NK-92 (cell line): ENCODE data around the gene PLCXD3.
"Not testable (repeated sequence)": the region's sequence is repeated elsewhere in the genome, so short reads cannot be mapped to it uniquely, and the experiment has no call there.

ENCODE experiments used
- DNase-seq: peaks from one replicate; lab custom pipeline; 2025; ENCODE audit not compliant: unreplicated experiment; lab: John Stamatoyannopoulos, UW

The PLCXD3 gene

DNA sequence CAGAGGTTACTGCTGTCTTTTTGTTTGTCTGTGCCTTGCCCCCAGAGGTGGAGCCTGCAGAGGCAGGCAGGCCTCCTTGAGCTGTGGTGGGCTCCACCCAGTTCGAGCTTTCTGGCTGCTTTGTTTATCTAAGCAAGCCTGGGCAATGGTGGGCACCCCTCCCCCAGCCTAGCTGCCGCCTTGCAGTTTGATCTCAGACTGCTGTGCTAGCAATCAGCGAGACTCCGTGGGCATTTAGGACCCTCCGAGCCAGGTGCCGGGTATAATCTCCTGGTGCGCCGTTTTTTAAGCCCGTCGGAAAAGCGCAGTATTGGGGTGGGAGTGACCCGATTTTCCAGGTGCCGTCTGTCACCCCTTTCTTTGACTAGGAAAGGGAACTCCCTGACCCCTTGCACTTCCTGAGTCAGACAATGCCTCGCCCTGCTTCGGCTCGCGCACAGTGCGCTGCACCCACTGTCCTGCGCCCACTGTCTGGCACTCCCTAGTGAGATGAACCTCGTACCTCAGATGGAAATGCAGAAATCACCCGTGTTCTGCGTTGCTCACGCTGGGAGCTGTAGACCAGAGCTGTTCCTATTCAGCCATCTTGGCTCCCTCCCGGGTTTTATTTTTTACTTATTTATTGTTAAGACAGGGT lies 16.8 kb downstream of the PLCXD3 start:
- DNase-seq = not testable (repeated sequence)

DNA sequence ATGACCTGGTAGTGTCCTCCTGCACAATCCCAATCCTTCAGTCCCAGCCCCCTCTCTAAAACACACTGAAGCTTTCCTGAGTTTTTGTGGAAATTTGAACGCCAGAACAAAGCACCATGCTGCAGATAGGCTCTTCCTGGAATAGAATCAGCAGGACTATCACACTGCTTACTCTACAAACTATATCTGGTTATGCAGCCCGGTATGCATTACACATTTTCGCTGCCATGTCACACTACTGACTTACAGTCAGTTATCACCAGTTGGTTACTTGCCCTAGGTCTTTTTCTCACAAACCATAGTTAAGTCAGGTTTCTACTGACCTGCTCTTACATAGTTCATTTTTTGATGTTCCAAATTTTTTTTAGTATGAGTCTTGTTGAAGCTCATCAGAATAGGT lies 24.9 kb downstream of the PLCXD3 start:
- no peak for DNase-seq

DNA sequence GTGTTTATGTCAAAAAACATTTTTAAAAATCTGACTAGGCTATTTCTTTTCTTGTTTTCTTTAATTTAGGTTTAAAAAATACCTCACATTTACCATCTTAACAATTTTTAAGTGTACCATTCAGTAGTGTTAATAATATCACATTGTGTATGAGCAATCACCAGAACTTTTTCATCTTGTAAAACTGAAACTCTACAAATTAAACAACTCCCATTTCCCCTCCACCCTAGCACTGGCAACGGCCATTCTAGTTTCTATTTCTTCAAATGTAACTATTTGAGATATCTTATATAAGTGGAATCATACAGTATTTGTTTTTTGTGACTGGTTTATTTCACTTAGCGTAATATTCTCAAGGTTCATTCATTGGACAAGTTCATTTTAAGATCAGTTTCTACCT lies 27.7 kb downstream of the PLCXD3 start:
- no peak for DNase-seq

DNA sequence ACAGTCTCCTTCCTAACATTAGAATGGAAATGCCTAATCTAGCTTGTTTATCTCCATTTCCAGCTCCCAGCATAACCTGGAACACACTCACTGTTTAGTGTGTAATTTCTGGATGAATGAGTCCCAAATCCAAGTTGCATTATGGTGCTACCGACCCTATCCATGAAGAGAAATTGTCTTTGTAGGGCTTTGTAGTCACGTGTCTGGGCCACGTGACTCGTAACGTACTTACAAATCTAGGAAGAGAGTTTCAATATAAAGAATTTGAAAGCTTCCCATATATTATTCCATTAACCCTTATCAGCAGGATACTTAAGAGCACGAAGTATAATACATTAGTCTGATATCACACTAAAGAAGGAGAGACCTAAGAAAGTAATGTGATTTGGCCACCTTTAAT lies 28.2 kb downstream of the PLCXD3 start:
- no peak for DNase-seq

DNA sequence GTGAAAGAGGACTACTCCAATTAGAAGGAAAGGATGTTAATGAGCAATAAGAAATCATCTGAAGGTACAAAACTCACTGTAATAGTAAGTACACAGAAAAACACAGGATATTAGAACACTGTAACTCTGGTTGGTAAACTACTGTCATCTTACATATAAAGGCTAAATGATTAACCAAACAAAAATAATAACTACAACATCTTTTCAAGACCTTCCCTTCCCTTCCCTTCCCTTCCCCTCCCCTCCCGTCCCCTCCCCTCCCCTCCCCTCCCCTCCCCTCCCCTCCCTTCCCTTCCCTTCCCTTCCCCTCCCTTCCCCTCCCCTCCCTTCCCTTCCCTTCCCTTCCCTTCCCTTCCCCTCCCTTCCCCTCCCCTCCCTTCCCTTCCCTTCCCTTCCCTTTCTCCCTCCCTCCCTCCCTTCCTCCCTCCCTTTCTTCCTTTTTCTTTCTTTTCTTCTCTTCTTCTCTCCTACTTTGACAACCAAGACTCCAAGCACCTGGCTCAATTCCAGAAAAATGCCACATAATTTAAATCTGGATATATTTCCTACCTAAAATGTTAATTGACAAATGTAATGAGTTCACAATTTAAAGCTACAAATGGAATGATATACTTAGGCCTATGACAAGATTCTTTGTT lies 38.7 kb downstream of the PLCXD3 start:
- not testable (repeated sequence) for DNase-seq

DNA sequence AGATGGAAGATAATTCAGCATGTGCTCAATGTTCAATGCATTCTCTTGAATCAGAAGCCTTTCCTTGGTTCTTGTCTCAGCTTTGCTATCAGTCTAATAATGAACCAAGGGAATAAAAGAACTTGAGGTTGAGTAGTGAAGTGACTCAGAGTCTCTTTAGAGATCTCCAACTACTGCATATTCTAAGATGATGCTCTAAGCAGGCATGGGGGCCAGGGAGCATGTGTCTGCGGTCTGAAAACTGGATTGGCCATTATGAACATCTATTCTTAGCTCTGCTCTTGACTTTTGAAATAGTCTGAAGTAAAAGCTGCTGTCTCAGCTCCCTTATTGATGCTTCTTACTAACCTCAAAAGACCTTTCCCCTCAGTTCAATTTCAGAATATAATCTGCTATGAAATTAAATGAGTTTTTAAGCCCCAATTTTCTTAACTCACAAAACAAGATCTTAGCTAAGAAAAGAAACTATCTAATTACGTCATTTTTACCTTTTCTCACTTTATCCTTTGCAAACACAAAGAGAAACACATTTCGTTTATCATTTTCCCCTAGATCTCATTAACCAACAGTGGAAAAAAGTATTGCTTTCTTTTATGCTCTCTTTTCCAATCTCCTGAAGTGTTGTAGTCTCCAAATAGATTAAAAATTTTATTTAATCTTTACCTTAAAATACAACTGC lies 44.8 kb downstream of the PLCXD3 start:
- no peak for DNase-seq

DNA sequence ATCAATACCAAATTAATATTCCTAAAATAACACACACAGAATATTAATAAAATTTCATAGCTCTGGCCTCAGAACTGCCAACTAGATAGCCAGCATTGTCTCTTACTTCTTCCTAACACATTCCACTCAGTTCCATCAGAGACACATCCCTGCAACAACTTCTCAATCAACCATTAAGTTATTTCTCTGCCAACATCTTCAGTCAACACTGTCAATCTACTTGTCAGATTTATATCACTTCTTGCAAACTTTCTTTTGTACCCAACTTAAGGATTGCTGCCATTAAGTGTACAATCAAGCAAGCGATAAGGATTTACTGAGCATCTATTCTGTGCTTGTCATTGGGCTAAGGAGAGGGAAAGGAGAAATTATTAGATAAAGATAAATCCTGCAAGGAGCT lies 50.8 kb downstream of the PLCXD3 start:
- no peak for DNase-seq

DNA sequence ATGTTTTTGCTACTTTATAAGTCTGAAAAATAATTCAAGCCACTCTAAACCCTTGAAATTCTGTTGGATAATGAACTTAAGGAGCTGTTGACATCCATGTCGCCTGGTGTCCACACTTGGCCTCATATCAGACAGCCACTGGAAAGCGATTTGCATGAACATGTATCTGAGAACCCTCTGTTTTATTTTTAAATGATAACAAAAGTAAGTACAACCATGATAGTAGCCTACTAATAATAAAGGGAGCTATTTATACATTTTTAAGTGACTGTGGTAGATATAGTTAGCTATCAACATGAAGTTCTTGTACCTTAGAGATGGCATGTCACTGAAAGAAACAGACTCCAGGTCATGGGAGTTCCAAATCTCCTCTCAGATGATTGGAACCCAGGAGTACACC lies 53.3 kb downstream of the PLCXD3 start:
- DNase-seq = no peak

DNA sequence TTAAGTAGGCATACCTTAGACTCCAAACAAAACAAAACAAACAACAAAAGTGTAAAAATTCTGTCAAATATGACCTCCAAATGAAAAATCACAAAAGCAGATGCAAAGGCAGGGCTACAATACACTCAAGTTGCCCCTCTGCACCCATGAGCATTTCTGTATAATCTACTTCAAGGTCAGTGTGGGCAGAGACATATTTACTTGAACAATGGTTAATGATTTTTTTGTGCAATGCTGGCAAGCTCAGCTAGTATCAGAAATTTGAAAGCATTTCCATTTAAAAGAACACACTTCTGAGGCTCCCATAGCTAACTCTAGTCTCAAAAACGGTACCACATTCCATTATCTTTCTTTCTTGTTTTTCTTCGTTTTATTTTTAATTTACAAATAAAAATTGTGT lies 57.9 kb downstream of the PLCXD3 start:
- no peak for DNase-seq

DNA sequence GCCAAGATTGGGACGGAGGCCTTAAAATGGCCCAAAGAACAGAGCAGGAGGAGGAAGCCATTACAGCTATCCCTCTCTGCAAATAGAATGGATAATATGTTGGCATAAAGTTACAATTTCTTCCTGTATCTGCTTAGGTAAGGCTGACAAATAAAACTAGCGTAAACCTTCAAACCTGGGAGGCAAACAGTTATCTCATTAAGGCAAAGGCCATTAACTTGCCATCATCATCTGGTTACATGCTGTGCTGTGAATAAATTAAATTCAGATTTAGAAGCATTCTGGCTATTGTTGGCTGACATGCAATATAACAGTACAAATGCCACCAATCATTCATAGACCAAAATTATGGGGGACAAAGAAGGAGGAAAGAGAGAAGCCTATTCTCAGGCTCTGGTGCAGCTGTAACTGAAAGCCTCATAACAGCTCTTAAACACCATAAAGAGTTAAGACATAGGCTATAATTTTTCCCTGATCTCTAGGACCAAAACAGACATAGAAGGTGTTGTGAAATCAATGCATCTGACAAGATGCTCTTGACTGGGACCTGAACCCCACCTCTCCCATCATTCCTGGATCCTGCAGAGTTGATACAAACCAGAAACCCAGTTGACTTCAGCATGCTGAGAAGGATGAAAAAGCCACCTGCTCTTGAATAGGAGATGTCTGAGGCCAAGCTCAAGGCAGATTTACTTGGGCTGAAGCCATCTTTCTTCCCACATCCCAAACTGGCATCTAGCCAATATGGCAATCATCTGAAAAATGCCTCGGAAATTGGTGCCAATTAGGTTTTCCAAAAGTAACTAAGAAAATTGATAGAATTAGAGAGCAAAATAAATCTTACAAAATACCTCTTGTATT lies 62.5 kb downstream of the PLCXD3 start:
- no peak for DNase-seq

DNA sequence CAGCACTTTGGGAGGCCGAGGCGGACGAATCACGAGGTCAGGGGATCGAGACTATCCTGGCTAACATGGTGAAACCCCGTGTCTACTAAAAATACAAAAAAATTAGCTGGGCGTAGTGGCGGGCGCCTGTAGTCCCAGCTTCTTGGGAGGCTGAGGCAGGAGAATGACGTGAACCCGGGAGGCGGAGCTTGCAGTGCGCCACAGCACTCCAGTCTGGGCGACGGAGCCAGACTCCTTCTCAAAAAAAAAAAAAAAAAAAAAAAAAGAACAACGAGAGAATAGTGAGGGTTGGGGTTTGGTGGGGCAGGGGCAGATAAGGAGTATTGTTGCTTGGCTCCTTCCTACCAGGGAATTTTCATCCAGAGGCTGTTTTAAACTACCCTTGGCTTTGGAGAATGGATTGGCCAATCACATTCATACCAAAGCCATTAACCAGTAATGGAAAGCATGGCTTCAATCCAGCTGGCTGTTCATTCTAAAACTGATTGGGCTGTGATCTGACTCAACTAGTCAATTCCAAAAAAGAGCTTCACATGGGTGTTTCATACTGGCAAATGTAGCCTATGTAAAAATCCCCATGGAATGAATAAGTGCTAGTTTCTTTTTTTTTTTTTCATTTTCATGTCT lies 64.4 kb downstream of the PLCXD3 start:
- DNase-seq = no peak

DNA sequence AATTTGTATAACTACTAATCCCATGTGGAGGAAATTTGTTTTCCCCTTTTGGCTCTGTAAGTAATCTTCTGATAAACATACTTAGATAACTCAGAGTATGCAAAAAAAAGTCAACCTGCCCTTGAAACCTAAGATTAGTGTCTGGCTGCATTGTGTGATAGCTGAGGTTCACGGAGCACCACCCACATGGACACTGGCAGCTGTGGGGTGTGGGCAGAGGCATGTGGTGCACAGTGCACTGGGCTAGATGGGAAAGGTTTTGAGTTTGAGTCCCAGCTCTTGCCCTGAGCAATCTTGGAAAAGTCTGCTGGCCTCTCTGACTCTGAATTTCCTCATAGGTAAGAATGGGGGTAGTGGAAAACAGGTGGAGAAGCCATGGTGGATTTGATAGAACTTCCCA lies 75.1 kb downstream of the PLCXD3 start:
- no peak for DNase-seq

DNA sequence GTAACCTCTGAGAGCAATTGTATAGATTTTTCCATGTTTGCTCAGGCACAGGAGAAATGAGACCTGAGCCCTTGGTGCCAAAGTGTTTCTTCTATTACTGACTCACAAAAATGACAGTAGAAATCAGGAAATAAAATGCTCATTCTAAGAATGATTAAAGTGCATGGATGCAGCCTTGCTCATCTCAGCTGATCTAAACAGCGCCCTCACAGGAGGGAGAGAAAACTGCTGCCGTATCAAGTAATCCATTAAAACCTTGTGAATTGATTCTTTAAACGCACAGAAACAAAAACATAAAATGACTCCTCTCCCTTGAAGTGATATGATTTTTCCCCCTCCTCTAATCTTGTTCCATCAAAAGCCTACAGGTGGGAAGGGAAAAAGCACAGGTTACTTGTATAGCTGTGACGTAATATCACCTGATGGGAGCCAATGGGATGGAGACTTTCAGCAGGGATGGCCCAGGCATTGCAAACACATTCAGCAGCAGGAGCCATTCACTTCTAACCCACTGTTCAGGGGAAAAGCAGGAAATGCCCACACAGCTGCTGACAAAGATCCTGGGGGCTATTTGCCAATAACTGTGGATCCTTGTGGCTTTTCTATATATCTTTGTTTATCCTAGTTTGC lies 76.7 kb downstream of the PLCXD3 start:
- DNase-seq = no peak

DNA sequence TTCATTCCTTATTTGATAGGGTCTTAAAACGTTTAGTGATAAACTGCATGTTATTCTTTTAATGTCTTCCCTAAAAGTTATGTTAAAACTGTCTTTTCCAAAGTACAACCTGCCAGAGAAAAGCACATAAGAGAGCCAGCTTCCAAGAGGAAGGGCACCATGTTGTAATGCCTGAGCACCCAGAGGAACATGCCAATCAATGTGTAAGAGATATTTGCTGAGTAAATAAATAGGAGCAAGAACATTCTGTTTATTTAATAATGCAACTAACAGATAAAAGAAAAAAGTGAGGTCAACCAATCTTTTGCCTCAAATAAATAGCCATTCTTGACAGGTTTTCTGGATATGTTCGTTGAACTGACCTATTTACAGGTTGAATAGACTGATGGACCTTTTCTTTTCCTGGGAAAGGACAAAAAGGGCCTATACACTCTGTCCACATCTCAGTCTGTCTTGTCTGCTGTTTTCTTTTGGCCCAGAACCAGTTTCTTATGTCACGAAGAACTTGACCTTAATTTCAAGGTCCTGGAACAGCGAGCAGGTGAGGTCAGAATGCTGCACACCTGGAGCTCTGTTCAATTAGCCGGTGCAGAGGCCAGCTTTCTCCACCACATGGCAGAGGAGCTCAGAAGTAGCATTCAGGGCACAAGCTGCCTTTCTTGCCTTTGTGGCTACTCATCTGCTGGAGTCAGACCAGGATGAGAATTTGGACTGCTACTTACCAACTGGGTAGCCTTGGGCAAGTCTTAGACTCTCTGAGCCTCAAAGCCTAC lies 77.7 kb downstream of the PLCXD3 start:
- DNase-seq = no peak

DNA sequence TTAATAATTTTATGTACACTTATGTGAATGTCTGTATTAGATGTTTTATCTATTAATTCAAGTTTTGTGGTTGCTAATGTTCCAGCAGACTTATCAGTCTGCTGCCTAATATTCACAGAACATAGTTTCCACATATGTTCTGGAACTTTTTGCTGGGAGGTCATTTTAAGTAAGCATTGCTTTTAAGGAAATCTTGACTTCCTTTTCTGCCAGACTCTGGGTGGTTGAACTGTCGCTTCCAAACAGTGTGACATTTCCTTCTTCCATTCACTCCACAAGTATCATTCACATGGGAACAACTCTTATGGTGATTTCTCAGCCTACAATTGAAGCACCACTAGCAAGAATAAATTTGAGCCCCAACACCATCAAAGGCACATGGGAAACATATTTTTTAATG lies 82.9 kb downstream of the PLCXD3 start:
- DNase-seq = no peak

DNA sequence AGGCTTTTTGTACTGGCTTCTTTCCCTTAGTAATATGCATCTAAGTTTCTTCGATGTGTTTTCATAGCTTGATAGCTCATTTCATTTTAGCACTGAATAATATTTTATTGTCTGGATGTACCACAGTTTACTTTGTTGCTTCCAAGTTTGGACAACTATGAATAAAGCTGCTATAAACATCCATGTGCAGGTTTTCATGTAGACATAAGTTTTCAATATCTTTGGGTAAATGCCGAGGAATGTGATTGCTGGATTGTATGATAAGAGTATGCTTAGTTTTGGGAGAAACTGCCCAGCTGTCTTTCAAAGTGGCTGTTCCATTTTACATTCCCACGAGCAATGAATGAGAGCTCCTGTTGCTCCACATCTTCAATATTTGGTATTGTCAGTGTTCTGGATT lies 84.7 kb downstream of the PLCXD3 start:
- DNase-seq = no peak

DNA sequence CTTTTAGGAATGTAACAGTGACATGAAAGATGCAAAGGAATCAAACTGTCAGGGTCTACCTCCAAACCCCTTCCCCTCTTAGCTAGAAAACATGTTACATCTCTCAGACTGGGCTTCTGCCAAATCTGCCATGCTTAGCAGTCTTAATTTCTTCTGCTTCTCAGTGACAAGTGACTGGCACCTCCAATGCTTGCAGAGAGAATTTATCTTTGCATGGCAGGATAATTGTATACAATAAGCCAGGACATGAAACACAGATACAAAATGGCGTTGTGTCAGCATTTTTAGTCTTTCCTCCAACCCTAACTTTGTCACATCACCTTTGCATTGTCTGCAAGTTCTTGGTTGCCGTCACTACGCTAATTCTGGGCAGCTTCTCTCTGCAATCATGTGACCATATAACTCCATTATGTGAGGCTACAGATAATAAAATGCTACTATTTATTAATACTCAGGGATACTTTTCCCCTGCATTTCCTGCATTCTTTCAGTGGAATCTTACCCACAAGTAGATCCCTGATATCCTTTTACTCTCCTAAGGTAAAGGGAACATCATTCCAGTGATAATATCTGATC lies 89.8 kb downstream of the PLCXD3 start:
- DNase-seq = no peak

DNA sequence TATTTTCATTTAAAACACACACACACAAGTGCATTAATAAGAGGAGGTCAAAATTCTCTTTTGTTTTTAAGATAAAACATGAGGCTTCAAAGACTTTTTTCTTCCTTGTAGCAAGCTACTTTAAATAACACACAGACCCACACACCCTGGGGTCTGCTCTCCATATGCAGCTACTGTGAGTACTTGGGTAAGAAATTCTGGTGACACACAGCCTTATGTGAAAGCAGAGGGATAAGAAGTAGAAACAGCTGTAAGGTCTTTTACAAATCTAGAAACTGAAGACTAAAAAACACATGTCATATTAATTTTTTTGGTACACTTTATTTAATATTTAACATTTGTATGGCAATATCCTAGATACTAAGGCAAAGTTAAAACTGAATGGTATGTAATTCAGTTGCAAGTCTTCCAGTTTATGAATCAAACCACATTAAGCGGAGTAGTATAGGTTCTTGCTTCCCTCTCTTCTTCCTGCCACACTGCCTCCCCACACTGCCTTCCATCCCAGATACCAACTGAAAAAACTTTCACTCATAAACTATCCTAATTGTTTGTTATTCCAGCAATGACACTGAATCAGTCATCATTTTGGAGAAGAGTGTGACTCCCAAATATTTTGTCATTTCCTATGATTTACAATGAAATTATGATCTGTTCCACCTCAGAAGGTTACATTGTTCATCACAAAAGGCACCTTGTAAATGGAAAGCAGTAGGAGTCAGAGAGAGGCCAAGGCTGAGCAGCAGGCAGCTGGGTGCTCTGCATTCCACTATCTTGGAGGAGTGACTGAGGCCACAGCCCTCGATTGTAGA lies 92.0 kb downstream of the PLCXD3 start:
- DNase-seq = no peak

DNA sequence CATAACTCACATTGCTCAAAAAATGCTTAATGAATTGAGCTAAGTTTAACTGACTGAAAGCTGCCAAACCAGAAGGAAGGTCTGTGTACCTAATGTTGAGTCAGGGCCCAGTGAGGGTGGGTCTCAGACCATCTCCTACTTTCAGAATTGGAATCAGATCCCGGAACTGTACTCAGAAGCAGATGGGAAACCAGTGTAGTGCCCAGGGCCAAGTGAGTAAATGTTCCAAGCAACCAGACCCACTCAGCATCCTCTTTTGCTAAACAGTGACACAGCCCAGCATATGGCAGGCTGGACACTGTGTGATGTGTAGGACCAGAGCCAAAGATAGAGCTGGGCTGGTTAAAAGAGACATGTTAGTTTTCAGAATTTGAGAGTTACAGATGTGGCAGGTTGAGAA lies 94.1 kb downstream of the PLCXD3 start:
- DNase-seq = no peak
